NCI-H1092 treated with DMSO at 0.1 percent for 48 hours (cell line): ENCODE measurements around the gene HS1BP3.

ENCODE experiments used
- DNase-seq: peaks from one replicate; lab custom pipeline; 2025; lab: John Stamatoyannopoulos, UW

HS1BP3 gene

DNA sequence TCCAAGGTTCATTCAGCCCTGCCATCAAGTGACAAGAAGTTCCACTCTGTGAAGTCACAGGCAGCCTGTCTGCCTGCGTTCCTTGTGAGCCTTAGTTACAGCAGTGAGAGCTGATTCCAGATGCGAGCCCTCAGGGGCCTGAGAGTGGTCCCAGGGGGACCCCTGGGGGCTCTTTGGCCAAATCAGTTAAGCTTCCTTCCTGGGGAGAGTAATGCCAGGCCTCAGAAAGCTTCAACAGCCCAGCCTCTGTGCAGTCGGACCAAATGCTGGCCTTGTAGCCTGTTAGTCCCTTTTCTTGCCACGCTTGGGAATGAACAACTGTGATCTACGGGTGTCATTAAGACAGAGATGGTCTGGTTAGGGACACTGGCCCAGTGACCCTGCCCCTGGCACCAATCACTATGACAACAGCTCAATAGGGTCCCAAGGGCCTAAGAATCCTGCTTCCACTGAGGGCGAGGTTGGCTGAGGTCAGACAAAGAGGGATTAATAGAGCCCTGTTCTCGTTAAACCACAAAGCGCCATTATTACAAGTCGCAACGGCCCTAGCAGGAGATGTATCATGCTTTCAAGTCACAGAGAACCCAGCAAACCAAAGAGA lies 50.9 kb downstream of the HS1BP3 start:
- no peak for DNase-seq

DNA sequence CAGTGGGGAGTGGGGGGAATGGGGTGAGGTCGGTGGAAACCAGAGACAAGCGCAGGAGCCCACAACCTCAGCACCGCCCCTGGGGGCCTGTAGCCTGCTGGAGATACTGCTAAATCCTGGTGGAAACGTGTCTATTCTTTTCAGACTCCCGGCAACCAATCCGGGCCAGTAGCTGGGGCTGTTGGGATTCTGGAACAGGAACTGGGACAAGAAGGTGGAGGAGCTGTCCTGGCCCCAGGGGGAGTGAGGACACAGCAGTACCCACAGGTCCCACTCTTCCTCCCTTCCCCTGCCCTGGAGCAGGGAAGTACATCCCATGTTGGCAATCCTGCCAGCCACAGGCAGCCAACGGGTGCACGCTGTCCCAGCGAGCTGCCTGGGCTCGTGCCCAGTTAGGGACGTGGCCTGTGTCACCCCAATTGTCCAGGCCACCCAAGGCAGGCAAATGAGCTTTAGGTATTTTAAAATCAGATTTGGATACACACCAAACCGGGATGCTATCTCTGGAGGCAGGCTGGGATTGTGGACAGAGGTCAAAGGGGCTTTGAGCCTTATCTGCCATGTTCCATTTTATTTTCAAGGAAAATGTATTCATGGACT lies 51.8 kb downstream of the HS1BP3 start:
- no peak for DNase-seq

DNA sequence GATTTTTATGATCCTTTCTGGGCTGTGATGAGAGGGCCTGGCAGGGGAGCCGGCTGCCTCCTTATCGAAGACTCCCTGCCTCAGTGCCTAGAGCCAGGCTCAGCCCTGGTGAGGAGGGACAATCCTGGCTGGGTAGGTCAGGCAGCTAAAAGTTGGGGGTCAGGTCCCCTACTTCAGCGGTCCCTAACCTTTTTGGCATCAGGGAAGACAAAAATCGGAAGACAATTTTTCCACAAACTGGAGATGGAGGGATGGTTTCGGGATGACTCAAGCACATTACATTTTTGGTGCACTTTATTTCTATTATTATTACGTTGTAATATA lies 53.1 kb downstream of the HS1BP3 start:
- no peak for DNase-seq

DNA sequence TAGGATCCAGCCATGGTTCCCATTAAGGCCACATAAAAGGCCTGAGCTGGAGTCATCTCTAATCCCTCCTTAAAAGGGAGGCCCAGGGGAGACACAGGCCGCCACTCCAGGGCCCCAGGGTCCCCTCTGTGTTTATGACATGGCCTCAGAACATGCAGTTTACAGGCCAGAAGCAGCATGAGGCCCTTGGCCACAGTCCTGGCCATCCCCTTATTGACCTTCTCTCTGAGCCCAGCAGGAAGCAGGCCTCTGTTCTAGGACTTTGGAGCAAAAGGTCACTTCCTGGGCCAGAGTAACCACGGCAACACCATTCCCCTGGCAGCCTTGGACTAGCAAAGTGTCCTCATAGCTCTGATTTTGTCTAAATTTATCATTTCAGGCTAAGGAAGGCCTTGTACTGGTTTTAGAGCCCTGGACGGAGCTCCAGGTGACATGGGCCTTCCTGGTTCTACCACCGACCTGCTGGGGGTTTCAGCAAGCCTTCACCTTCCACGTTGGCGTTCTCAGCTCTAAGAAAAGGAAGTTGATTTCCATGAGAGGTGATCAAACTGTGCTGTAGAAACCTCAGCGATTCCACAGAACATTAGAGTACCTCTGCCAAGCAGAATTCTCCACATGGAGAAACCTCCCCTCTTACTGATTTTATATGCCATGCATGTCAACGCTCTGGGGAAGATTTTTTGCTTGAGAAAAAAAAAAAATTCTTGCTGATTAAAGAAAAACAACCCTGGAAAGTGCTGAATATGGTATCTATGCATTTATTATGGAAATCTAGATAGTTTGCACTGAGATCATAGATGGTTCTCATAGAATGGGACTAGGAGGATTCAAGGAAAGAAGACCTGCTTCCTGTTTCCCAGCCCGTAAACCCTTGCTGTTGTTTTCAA lies 53.7 kb downstream of the HS1BP3 start:
- no peak for DNase-seq

DNA sequence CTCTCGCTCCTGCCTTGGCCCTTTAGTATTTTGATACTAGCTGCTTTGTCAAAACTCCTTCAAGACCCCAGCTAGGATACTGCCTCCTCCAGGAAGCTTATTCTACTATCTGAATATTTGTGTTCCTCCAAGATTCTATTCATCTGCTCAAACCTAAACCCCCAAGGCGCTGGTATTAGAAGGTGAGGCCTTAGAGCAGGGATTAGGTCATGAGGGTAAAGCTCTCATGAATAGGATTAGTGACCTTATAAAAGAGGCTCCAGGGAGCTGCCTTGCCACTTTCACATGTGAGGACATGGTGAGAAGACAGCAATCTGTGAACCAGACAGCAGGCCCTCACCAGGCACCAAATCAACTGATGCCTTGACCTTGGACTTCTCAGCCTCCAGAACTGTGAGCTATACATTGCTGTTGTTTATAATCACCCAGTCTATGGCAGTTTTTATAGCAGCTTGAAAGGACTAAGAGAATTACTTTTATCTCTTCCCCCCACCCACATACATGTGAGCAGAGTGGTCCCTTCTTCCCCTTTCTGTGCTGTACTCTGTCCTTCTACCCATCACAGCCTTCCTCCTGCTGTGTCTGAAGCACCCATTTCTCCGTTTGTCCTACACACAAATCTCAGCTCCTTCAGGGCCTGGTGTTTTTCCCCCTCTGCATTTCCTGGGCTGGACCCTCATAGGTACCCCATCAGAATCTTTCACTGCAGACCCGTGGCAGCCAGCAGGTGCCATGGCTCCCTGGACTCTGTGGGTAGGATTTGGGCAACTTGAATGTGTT lies 54.5 kb downstream of the HS1BP3 start:
- DNase-seq: no peak

DNA sequence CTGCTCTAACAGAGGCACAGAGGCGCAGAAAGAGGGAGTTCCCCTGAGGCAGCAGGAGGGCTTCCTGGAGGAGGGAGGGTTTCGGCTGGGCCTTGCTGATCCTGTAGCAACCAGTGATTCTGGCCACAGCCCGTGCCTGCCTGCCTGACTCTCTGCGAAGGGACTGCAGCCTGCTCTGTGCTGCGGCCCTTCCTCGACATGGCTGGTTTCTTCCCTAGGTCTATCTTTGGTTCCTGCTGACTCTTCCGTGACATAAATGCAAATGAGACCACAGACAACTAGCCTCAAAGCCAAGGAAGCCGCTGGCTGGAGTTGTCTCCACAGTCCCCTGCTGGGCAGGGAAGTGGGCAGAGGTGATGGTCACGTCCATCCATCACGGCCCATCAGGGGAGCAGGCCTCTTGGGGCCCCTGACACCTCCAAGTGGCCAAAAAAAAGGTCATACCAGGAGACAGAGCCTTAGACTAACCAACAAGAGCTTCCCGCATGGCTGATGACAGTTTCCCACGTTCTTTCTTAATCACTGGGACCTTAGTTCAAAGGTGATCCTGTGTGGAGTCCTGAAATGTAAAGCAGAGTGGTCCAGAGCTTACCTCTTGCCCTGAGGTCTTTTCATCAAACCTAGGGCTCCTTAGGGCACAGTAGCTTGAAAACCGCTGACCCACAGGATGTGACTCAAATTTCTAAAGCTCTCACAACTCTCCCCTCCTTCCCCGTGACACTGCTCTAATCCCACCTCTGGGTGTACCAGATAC lies 55.3 kb downstream of the HS1BP3 start:
- DNase-seq: no peak

- no peak for DNase-seq
These were observed 55.9 kb downstream of the HS1BP3 start for GRCh38 chr2:20594957-20595356.

DNA sequence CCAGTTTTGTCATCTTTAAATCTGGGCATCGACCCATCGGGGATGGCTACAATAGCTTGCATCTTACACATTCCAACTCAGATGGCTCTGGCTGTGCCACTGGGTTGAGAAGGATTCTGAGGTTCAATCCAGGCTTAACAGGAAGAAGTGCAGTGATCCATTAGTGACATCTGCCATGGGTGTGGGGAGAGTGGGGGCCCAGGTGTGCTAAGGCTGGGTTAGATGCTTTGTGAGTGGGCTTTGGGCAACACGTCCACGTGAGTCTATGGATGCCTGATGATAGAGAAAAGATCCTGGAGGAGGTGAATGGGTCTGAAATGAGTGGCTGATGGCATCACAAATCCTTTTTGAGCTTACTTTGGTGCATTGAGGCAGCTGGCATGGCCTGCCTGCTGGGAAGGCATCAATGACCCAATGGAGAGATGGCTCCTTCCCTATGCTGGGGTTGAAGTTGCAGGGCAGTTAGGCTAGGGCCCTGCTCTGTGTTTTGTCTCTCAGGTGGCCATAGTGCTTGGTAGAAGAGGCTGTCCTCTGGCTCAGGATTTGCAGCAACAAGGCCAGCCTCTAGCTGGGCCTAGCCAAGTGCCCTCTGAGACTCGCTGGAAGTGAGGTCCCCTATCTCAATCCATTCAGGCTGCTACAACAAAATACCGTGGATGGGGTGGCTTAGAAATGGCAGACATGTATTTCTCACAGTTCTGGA lies 56.7 kb downstream of the HS1BP3 start:
- DNase-seq: no peak

GRCh38 chr2:20593072-20594034 lies 57.5 kb downstream of the HS1BP3 start:
- DNase-seq: no peak

DNA sequence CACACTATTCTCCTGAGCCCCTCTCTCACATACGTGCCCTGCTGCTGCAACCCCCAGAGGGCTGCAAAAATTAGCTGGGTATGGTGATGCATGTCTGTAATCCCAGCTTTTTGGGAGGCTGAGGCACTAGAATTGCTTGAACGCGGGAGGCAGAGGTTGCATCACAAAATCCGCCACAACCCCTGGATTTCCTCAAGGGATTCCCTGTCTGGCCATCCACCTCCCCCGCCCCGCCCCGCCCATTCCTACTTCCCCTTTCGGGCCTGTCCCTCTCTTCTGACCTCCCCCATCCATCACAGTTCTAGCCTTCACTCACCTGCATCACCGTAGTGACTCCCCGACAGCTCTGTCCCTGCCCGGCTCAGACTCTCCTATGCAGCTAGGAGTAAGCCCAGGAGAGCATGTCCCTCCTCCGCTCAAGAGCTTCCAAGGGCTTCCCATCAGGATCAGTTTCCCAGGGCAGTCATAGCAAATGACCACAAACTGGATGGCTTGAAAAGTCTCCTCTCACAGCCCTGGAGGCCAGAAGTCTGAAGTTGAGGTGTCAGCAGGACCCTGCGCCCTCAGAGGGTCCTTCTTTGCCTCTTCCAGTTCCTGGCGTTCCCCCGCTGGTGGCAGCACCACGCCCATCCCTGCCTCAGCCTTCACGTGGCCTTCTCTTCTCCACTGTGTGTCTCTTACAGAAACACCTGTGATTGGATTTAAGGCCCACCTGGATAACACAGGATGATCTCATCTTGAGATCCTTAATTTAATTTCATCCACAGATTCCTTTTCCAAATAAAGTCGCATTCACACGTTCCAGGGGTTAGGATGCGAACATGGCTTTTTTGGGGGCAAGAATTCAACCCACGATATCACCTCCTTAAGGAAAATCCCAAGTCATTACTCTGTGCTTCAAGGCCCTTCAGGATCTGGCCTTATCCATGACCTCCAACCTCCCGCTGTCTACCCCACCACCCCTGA lies 58.5 kb downstream of the HS1BP3 start:
- no peak for DNase-seq

DNA sequence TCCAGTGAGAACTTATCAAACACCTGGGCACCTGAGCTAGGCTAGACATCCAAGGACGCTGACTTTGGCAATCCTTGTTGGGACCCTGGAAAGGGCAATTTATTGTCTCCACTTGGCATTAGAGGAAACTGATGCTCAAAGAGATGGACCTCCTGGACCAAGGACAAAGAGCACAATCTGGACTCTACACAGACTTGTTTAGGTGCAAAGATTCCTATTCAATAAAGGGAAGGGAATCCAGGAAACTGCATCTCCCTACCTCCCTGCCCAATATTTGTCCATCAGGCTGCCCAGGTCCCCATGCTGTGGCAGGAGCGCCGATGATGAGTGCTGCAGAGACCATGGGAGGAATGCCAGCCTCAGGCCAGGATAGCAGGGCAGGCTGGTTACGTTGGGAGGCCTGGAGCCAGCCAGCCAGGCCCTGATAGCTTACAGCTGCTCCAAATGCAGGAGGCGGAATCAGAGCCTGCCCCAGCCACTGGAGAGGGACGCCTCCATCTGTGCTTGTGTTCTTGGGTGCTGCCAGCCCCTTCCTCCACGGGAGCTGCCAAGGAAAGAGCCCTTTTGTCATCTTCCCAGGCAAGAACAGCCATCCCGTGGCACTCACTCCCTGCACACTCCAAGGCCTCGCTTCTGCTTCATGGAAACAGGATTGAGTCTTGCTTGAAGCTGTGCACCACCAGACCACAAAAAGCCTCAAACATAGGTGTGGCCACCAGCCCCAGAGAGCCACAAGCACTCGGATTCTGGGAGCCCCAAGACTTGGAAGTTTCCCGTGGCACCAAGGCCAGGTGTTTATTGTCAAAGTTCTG lies 60.0 kb downstream of the HS1BP3 start:
- no peak for DNase-seq

DNA sequence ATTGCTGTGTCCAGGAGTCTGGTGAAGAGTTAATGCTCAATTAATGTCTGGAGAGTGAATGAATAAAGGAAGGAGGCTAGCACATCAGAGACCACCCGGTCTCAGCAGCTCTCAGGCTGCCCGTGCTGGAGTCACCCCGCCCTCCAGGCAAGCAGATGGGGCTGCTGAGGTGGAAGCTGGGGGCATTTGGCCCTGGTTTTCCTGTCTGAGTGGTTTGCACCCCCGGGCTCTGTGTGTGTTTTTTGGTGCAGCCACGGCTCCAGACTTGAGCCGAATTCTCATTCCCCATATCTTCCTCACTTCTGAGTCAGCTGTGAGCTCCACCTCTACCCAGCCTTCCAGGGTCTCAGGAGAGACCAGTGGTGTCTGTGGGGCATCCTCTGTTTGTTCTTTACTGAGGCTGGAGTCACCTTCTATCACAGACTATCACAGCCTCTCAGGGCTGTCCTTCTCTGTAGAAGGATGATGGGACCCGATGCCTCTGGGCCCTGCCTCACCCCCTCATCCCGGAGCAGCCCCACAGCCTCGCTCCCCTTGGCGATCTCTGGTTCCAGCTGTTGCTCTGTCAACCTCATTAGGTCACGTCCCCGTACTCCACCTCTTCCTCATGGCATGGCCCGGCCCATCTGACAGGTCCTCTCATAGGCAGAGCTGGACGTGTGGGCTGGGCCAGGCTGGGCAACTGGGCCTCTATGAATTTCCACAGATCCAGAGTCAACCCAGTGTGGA lies 60.8 kb downstream of the HS1BP3 start:
- DNase-seq: no peak

- no peak for DNase-seq
These were observed 61.7 kb downstream of the HS1BP3 start for GRCh38 chr2:20588918-20589871.

DNA sequence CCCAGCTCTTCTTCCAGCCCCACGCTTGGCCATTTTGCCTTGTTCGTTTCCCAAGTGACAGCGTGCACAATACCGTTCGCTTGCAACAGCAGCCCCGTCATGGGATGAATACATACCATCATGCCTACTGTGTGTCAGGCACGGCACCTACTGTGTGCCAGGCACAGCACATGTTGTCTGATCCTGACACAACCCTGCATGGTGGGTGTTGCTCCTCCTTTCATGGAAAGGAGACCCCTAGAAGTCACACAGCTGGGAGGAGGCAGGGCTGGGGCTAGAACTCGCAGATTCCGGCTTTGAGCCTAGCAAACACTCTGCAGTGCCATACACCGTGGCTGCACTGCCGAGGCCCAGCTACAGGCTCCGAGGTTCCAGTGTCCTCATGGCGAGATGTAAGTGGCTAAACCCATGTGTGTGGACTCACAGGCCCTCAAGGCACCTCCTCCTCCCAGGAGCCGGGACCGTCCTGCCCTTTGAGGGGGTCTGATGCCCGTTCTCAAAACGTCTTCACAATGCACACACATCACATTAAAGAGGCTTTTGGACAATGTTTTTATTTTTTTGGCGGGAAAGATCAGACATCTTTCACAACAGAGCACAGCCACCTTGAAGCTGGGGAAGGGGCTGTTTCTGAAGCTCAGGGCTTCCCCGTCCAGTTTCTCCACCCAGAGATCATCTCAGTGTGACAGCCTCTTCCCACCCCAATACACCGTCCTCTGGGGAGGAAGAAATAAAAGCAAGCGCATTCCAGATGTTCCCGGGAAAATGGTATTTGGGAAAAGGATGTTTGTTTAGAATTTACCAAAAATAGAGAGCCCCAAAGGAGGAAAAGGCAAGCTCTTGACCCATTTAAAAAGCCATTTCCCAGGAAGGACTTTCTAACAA lies 64.9 kb downstream of the HS1BP3 start:
- no peak for DNase-seq

DNA sequence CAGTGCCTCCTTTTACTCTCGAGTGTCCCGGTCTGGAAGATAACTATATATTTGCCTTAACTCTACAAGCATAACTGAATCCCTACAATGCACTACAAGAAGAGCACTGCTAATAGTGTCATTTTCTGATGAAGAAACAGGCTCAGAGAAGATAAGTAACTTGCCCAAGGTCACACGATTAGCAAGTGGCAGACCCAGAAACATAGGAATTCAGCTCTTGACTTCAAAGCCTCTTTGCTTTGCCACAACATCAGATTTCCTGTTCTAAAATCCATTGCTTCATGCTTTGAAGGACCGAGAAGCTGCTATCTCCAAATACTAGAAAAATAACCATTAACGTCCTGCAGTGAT lies 65.6 kb downstream of the HS1BP3 start:
- DNase-seq: no peak
